Measurements from ENCODE around the gene COL18A1. TPM values are rescaled to one million over a fixed set of nuclear protein-coding genes. Genes with fewer than 3 reads are reported as not detected.

COL18A1 gene
- polyA plus RNA-seq, 1 donor (not counting 4 experiments of a cell fraction or from before 2014, with no cell fraction given) = 13.0 TPM

DNA sequence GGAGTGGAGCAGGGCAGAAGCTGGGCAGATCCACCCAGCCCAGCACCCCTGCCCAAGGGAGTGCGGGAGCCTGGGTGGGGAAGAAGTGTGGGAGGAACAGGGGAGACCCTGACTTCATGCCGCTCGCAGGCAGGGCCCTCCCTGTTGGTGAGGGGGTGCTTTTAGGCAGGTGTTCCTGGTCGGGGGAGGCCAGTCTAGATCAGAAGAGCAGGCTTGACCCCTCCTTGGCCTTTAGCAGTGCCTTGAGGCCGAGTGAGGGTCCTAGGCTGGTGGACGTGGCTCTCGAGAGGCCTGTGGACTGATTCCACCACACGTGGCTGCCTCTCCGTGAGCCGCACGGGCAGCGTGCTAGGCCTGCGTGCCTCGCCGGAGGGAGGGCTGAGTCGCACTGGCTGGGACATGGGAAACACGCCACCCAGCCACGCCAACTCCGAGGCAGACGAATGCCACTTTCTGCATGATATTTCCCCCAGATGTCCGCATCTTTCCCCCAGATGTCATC, 19.4 kb upstream of the COL18A1 start:
- no peak overlapping the region for H3K4me3 ChIP-seq (ENCODE audit: control insufficient read depth in 2 of 3, extremely low read depth in 1 of 3, insufficient read depth in 2 of 3, low read depth in 1 of 3, low read length in 3 of 3)
- H3K4me1 ChIP-seq (ENCODE audit: control insufficient read depth, extremely low read depth, insufficient read depth, low read length) = peaks cover 12% of the 10 kb centered on the region
- H3K9me1 ChIP-seq (ENCODE audit: control insufficient read depth, extremely low read depth, insufficient read depth, low read length) = no peaks in the 10 kb centered on the region
- H3K9me3 ChIP-seq (ENCODE audit: control insufficient read depth, low read depth, low read length) = no peaks in the 10 kb centered on the region
- no peak for TF ChIP-seq EZH2 (IDR thresholded peaks at IDR 0.05; ENCODE audit: low read length)
- TF ChIP-seq, protein P1, sequence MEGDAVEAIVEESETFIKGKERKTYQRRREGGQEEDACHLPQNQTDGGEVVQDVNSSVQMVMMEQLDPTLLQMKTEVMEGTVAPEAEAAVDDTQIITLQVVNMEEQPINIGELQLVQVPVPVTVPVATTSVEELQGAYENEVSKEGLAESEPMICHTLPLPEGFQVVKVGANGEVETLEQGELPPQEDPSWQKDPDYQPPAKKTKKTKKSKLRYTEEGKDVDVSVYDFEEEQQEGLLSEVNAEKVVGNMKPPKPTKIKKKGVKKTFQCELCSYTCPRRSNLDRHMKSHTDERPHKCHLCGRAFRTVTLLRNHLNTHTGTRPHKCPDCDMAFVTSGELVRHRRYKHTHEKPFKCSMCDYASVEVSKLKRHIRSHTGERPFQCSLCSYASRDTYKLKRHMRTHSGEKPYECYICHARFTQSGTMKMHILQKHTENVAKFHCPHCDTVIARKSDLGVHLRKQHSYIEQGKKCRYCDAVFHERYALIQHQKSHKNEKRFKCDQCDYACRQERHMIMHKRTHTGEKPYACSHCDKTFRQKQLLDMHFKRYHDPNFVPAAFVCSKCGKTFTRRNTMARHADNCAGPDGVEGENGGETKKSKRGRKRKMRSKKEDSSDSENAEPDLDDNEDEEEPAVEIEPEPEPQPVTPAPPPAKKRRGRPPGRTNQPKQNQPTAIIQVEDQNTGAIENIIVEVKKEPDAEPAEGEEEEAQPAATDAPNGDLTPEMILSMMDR (optimal IDR thresholded peaks at IDR 0.05 in 1 of 3, IDR thresholded peaks at IDR 0.05 in 1 of 3, conservative IDR thresholded peaks at IDR 0.05 in 1 of 3; ENCODE audit: extremely low read depth in 1 of 3, insufficient read depth in 2 of 3, low read length in 3 of 3) = no peak
- FAIRE-seq (no peak), DNase-seq (ENCODE audit: low read depth, low spot score) (no peak)
- no peak overlapping the region for H3K27ac ChIP-seq (ENCODE audit: control insufficient read depth, insufficient read depth, low read length)
- H3K79me2 ChIP-seq (ENCODE audit: control insufficient read depth, insufficient read depth, low read length) = no peaks in the 10 kb centered on the region
- peaks cover 68% of the 10 kb centered on the region for H3K27me3 ChIP-seq (ENCODE audit: control insufficient read depth, extremely low read depth, insufficient read depth, low read length)
- H3K36me3 ChIP-seq (ENCODE audit: control insufficient read depth in 2 of 2, extremely low read depth in 1 of 2, insufficient read depth in 2 of 2, low read length in 2 of 2) = no peaks in the 10 kb centered on the region
- dilution Hi-C loops (cut with MboI; ENCODE audit: extremely low pct_ligation_motif_present, low sequenced_read_pairs) = no loop called here
- H3K9ac ChIP-seq (ENCODE audit: control insufficient read depth, extremely low read depth, insufficient read depth, low read length) = no peak overlapping the region
- peaks cover 3% of the 10 kb centered on the region for H4K20me1 ChIP-seq (ENCODE audit: control insufficient read depth, extremely low read depth, insufficient read depth, low read length)
- H2AFZ ChIP-seq (ENCODE audit: control insufficient read depth, low read length) = no peak overlapping the region
- no peak overlapping the region for H3K4me2 ChIP-seq (ENCODE audit: control insufficient read depth, extremely low read depth, insufficient read depth, low read depth, low read length)

DNA sequence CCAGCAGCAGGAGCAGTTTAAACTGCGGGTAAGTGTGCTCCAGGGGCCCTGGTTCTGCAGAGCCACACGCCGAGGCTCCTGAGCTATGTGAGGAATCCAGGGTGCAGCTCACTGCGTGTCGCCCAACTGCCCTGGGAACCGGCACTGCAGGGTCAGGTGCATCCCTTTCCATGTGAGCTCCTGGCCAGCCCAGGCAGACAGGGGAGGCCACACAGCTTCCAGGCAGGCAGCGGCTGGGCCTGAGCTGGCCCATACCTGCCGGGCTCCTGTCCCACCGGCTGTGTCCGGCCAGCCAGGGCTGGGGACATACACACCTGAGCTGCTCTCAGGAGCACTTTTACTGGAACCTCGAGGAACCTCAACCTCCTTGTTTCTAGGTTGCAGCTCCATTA, 18.6 kb upstream of the COL18A1 start:
- Histone ChIP-seq H4K20me1 (ENCODE audit: control insufficient read depth, extremely low read depth, insufficient read depth, low read length) (peaks cover 3% of the 10 kb centered on the region), H3K4me1 (ENCODE audit: control insufficient read depth, extremely low read depth, insufficient read depth, low read length) (peaks cover 12% of the 10 kb centered on the region), H3K4me2 (ENCODE audit: control insufficient read depth, extremely low read depth, insufficient read depth, low read depth, low read length) (no peak overlapping the region), H2AFZ (ENCODE audit: control insufficient read depth, low read length) (no peak overlapping the region), H3K27ac (ENCODE audit: control insufficient read depth, insufficient read depth, low read length) (no peak overlapping the region), H3K79me2 (ENCODE audit: control insufficient read depth, insufficient read depth, low read length) (no peaks in the 10 kb centered on the region), H3K27me3 (ENCODE audit: control insufficient read depth, extremely low read depth, insufficient read depth, low read length) (peaks cover 70% of the 10 kb centered on the region), H3K9ac (ENCODE audit: control insufficient read depth, extremely low read depth, insufficient read depth, low read length) (no peak overlapping the region), H3K4me3 (ENCODE audit: control insufficient read depth in 2 of 3, extremely low read depth in 1 of 3, insufficient read depth in 2 of 3, low read depth in 1 of 3, low read length in 3 of 3) (no peak overlapping the region), H3K36me3 (ENCODE audit: control insufficient read depth in 2 of 2, extremely low read depth in 1 of 2, insufficient read depth in 2 of 2, low read length in 2 of 2) (no peaks in the 10 kb centered on the region), H3K9me1 (ENCODE audit: control insufficient read depth, extremely low read depth, insufficient read depth, low read length) (no peaks in the 10 kb centered on the region), H3K9me3 (ENCODE audit: control insufficient read depth, low read depth, low read length) (no peaks in the 10 kb centered on the region)
- dilution Hi-C loops (cut with MboI; ENCODE audit: extremely low pct_ligation_motif_present, low sequenced_read_pairs) = no loop called here
- FAIRE-seq (no peak), DNase-seq (ENCODE audit: low read depth, low spot score) (no peak)
- TF ChIP-seq EZH2 (IDR thresholded peaks at IDR 0.05; ENCODE audit: low read length) = no peak
- TF ChIP-seq, protein P1 (optimal IDR thresholded peaks at IDR 0.05 in 1 of 3, IDR thresholded peaks at IDR 0.05 in 1 of 3, conservative IDR thresholded peaks at IDR 0.05 in 1 of 3; ENCODE audit: extremely low read depth in 1 of 3, insufficient read depth in 2 of 3, low read length in 3 of 3) = no peak

Measured in keratinocyte (primary cell).